ENCODE measurements around the gene DARS1. TPM values are rescaled to one million over a fixed set of nuclear protein-coding genes. Genes with fewer than 3 reads are reported as not detected.

DARS1 gene
- total RNA-seq, 1 donor from 2014 or later, result 63.1 TPM

DNA sequence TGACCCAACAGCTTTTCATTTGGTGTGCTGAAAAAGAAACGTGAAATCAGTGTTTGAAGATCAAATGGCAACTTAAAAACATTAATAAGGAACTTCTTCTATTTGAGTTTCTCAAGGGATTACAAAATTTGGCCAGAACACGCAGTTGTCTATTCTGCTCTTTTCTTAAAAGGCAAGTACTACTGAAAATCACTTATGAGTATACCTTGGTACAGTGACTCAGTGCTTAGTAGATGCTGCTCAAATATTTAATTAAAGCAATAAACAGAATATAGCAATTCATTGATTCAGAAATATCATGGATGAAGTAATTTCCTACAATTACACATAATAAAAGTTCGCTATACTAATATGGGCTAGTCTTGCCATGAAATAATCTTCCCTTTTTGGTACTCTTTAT lies 70.9 kb downstream of the DARS1 start:
- intact Hi-C loops (cut with DNase I), result no loop called here
- TF ChIP-seq POLR2A (IDR thresholded peaks at IDR 0.05), result no peak
- TF ChIP-seq POLR2AphosphoS5 (IDR thresholded peaks at IDR 0.05; ENCODE audit: insufficient read depth in 1 of 2, low read depth in 1 of 2), result no peak
- TF ChIP-seq, protein P1, sequence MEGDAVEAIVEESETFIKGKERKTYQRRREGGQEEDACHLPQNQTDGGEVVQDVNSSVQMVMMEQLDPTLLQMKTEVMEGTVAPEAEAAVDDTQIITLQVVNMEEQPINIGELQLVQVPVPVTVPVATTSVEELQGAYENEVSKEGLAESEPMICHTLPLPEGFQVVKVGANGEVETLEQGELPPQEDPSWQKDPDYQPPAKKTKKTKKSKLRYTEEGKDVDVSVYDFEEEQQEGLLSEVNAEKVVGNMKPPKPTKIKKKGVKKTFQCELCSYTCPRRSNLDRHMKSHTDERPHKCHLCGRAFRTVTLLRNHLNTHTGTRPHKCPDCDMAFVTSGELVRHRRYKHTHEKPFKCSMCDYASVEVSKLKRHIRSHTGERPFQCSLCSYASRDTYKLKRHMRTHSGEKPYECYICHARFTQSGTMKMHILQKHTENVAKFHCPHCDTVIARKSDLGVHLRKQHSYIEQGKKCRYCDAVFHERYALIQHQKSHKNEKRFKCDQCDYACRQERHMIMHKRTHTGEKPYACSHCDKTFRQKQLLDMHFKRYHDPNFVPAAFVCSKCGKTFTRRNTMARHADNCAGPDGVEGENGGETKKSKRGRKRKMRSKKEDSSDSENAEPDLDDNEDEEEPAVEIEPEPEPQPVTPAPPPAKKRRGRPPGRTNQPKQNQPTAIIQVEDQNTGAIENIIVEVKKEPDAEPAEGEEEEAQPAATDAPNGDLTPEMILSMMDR (IDR thresholded peaks at IDR 0.05), result no peak
- Histone ChIP-seq H3K27ac (no peak overlapping the region), H3K4me3 (no peak overlapping the region), H3K4me1 (no peaks in the 10 kb centered on the region), H3K27me3 (no peaks in the 10 kb centered on the region), H3K36me3 (peaks cover 0 to 14% of the 10 kb centered on the region in 2 donors), H3K9me3 (no peaks in the 10 kb centered on the region)
- DNase-seq (ENCODE audit: extremely low spot score in 2 of 2), result no peak

DNA sequence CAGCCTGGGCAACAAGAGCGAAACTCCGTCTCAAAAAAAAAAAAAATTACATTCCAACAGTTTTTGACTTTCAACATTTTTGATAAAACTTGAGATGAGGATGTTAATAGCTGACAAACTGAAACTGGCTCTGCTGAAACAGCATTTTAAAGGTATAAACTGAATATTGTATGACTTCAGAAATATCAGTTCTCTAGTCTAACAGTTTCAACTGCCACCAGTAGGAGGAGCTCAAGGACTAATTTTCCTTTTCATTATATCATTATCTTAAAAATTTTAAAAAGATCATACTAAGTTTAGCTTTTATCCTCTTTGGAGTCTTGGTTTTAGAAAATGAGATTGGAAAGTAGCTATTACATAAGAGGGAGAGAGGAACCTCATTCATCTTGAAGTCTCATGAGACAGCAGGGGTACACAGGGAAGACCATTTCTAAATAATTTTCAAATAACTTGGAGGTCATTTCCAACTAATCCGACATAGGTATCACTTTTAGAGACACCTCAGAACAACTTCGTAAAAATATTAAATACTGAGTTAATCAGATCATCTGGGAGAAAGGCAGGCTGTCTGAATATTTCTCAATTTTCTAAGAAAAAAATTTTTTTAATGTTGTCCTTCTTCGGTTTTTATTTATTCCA lies 71.6 kb downstream of the DARS1 start:
- peaks cover 0 to 20% of the 10 kb centered on the region in 2 donors for H3K36me3 ChIP-seq

DNA sequence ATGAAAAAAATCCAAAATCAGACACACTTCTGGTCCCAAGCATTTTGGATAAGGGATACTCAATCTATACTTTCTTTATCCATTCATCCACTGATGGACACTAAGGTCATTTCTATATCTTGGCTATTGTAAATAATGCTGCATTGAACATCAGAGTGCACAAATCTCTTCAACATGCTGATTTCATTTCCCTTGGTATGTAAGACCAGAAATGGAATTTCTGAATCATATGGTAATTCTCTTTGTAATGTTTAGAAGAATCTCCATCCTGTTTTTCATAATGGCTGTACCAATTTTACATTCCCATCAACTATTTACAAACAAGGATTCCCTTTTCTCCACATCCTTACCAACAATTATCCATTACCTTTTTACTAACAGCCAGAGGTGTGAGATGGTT lies 75.5 kb downstream of the DARS1 start:
- peaks cover 0 to 32% of the 10 kb centered on the region in 2 donors for H3K36me3 ChIP-seq
- no peak for DNase-seq (ENCODE audit: extremely low spot score in 2 of 2)

More for the DNA sequence above, 71.6 kb downstream of the DARS1 start:
- DNase-seq (ENCODE audit: extremely low spot score in 2 of 2), result no peak
- TF ChIP-seq, protein P1 (IDR thresholded peaks at IDR 0.05), result peak; percentile 35 to 69 (median 63)
- no peak for TF ChIP-seq POLR2AphosphoS5 (IDR thresholded peaks at IDR 0.05; ENCODE audit: insufficient read depth in 1 of 2, low read depth in 1 of 2)
- Histone ChIP-seq H3K4me1 (no peaks in the 10 kb centered on the region), H3K4me3 (no peak overlapping the region), H3K27ac (no peak overlapping the region), H3K27me3 (no peaks in the 10 kb centered on the region), H3K9me3 (no peaks in the 10 kb centered on the region)
- intact Hi-C loops (cut with DNase I), result no loop called here

DNA sequence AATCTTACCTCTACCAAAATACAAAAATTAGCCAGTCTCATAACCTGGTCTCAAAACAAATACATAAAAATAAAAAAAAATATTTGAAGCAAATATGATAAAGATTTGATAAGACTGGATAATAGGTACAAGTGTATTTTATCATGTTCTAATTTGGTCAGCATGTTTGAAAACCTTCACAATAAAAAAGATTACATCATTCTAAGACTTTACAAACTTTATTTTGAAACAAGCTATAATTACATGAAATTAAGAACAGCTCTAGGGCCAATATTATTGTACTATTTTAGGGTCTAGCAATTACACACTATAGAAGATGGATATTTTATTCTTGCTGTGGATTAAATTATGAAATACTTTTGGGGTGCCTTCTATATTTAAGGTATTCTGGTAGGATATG lies 79.7 kb downstream of the DARS1 start:
- Histone ChIP-seq H3K27ac (no peak overlapping the region), H3K36me3 (peaks cover 0 to 25% of the 10 kb centered on the region in 2 donors), H3K9me3 (no peaks in the 10 kb centered on the region), H3K27me3 (no peaks in the 10 kb centered on the region), H3K4me3 (no peak overlapping the region), H3K4me1 (no peaks in the 10 kb centered on the region)
- intact Hi-C loops (cut with DNase I), result no loop called here
- no peak for DNase-seq (ENCODE audit: extremely low spot score in 2 of 2)
- TF ChIP-seq POLR2AphosphoS5 (IDR thresholded peaks at IDR 0.05; ENCODE audit: insufficient read depth in 1 of 2, low read depth in 1 of 2), result no peak
- no peak for TF ChIP-seq POLR2A (IDR thresholded peaks at IDR 0.05)
- TF ChIP-seq, protein P1 (IDR thresholded peaks at IDR 0.05), result no peak

More for the DNA sequence above, 75.5 kb downstream of the DARS1 start:
- H3K4me3 ChIP-seq, result no peak overlapping the region
- no peaks in the 10 kb centered on the region for H3K9me3 ChIP-seq
- no peaks in the 10 kb centered on the region for H3K4me1 ChIP-seq
- no peaks in the 10 kb centered on the region for H3K27me3 ChIP-seq
- H3K27ac ChIP-seq, result no peak overlapping the region
- intact Hi-C loops (cut with DNase I), result no loop called here
- TF ChIP-seq POLR2AphosphoS5 (IDR thresholded peaks at IDR 0.05; ENCODE audit: insufficient read depth in 1 of 2, low read depth in 1 of 2) (no peak), POLR2A (IDR thresholded peaks at IDR 0.05) (no peak)
- TF ChIP-seq, protein P1 (IDR thresholded peaks at IDR 0.05), result no peak

DNA sequence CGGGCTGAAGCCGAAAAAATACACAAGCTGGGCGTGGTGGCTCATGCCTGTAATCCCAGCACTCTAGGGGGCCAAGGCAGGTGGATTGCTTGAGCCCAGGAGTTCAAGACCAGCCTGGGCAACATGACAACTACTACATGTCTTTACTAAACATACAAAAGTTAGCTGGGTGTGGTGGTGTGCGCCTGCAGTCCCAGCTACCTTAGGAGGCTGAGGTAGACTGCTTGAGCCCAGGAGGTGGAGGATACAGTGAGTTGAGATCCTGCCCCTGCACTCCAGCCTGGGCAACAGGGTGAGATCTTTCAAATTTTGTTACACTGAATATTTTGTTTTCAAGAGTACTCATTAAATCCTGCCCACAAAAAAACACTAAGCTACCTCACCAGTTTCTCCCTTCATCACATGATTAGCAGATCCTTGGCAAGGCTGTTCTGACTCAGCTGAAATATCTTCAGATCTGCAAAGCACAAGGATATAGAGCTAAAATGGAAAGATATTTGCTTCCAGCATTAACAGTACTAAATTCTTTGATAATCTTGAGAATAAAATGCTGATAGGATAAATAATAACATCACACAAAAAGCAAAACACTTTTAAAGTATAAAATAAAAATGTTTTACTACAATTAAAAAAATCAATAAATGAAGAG lies 81.0 kb downstream of the DARS1 start:
- peaks cover 0 to 17% of the 10 kb centered on the region in 2 donors for H3K36me3 ChIP-seq
- intact Hi-C loops (cut with DNase I), result no loop called here

More for the DNA sequence above, 81.0 kb downstream of the DARS1 start:
- Histone ChIP-seq H3K4me3 (no peak overlapping the region), H3K27me3 (no peaks in the 10 kb centered on the region), H3K9me3 (no peaks in the 10 kb centered on the region), H3K27ac (no peak overlapping the region), H3K4me1 (no peaks in the 10 kb centered on the region)
- no peak for DNase-seq (ENCODE audit: extremely low spot score in 2 of 2)
- TF ChIP-seq, protein P1 (IDR thresholded peaks at IDR 0.05), result no peak
- no peak for TF ChIP-seq POLR2AphosphoS5 (IDR thresholded peaks at IDR 0.05; ENCODE audit: insufficient read depth in 1 of 2, low read depth in 1 of 2)
- no peak for TF ChIP-seq POLR2A (IDR thresholded peaks at IDR 0.05)

Measured in vagina (tissue), 2 donors.